ENCODE measurements around the gene UBE2M.

GRCh38 chr19:58578012-58578925 lies 19.9 kb upstream of the UBE2M start:
- no peak for TF ChIP-seq CTCF (conservative IDR thresholded peaks at IDR 0.05)
- TF ChIP-seq ZFX (IDR thresholded peaks at IDR 0.05): no peak

Measured in C4-2B (cell line).